ENCODE data around the gene VSTM2L. TPM values are rescaled to one million over a fixed set of nuclear protein-coding genes. Genes with fewer than 3 reads are reported as not detected.

VSTM2L gene
- total RNA-seq, 2 donors from 2014 or later: 31.3 to 69.5 TPM

- Histone ChIP-seq H3K27me3 (replicated peaks; ENCODE audit: insufficient read depth) (no peaks in the 10 kb centered on the region), H3K9me3 (no peaks in the 10 kb centered on the region), H3K4me1 (replicated peaks) (no peaks in the 10 kb centered on the region), H3K27ac (no peak overlapping the region), H3K4me3 (no peak overlapping the region), H3K36me3 (peaks cover 0 to 7% of the 10 kb centered on the region in 2 donors)
- 90% methylated on average over 11 of the region's 11 CpGs for WGBS
- intact Hi-C loops (cut with DNase I): no loop called here
- DNase-seq (ENCODE audit: low spot score): no peak
- TF ChIP-seq POLR2A (IDR thresholded peaks at IDR 0.05) (no peak), CTCF (IDR thresholded peaks at IDR 0.05) (no peak), POLR2AphosphoS5 (IDR thresholded peaks at IDR 0.05) (no peak)
Measured at GRCh38 chr20:37873884-37874283, 29.0 kb upstream of the VSTM2L start.

- H3K4me3 ChIP-seq: no peak overlapping the region
- H3K9me3 ChIP-seq: no peaks in the 10 kb centered on the region
- H3K27ac ChIP-seq: no peak overlapping the region
- intact Hi-C loops (cut with DNase I): no loop called here
- H3K36me3 ChIP-seq: peaks cover 0 to 7% of the 10 kb centered on the region in 2 donors
- 91% methylated on average over 24 of the region's 24 CpGs for WGBS
- DNase-seq (ENCODE audit: low spot score): no peak
- no peak for TF ChIP-seq POLR2AphosphoS5 (IDR thresholded peaks at IDR 0.05)
- TF ChIP-seq CTCF (IDR thresholded peaks at IDR 0.05): no peak
- no peak for TF ChIP-seq POLR2A (IDR thresholded peaks at IDR 0.05)
- no peaks in the 10 kb centered on the region for H3K4me1 ChIP-seq (replicated peaks)
- H3K27me3 ChIP-seq (replicated peaks; ENCODE audit: insufficient read depth): no peaks in the 10 kb centered on the region
Measured at GRCh38 chr20:37875460-37876175, 27.3 kb upstream of the VSTM2L start.

GRCh38 chr20:37876863-37877262 is 26.1 kb upstream of the VSTM2L start:
- Histone ChIP-seq H3K27me3 (replicated peaks; ENCODE audit: insufficient read depth) (no peaks in the 10 kb centered on the region), H3K27ac (no peak overlapping the region), H3K36me3 (peaks cover 0 to 7% of the 10 kb centered on the region in 2 donors), H3K4me1 (replicated peaks) (no peaks in the 10 kb centered on the region), H3K9me3 (no peaks in the 10 kb centered on the region), H3K4me3 (no peak overlapping the region)
- no peak for TF ChIP-seq CTCF (IDR thresholded peaks at IDR 0.05)
- no peak for TF ChIP-seq POLR2AphosphoS5 (IDR thresholded peaks at IDR 0.05)
- no peak for TF ChIP-seq POLR2A (IDR thresholded peaks at IDR 0.05)
- intact Hi-C loops (cut with DNase I): no loop called here
- no peak for DNase-seq (ENCODE audit: low spot score)
- WGBS: 67% methylated on average over 7 of the region's 7 CpGs

- H3K36me3 ChIP-seq: peaks cover 0 to 7% of the 10 kb centered on the region in 2 donors
- 89% methylated on average over 19 of the region's 20 CpGs for WGBS
- TF ChIP-seq POLR2AphosphoS5 (IDR thresholded peaks at IDR 0.05) (no peak), CTCF (IDR thresholded peaks at IDR 0.05) (no peak), POLR2A (IDR thresholded peaks at IDR 0.05) (no peak)
- H3K4me3 ChIP-seq: no peak overlapping the region
- intact Hi-C loops (cut with DNase I): no loop called here
- no peak for DNase-seq (ENCODE audit: low spot score)
- no peaks in the 10 kb centered on the region for H3K4me1 ChIP-seq (replicated peaks)
- no peak overlapping the region for H3K27ac ChIP-seq
- no peaks in the 10 kb centered on the region for H3K9me3 ChIP-seq
- H3K27me3 ChIP-seq (replicated peaks; ENCODE audit: insufficient read depth): no peaks in the 10 kb centered on the region
Measured at GRCh38 chr20:37877832-37878772, 24.8 kb upstream of the VSTM2L start.
